GM15510 (cell line): Measurements from ENCODE around the gene JCHAIN.
A peak's percentile ranks its signal among the peaks of the same experiment; 100 is the strongest.

ENCODE experiments used
- POLR2A ChIP-seq: IDR thresholded peaks from 3 replicates; pipeline ENCODE4 v1.6.1; 2011; ENCODE audit warnings: borderline replicate concordance; ENCODE audit not compliant: insufficient read length; ENCODE audit errors: extremely low read depth

The JCHAIN gene

DNA sequence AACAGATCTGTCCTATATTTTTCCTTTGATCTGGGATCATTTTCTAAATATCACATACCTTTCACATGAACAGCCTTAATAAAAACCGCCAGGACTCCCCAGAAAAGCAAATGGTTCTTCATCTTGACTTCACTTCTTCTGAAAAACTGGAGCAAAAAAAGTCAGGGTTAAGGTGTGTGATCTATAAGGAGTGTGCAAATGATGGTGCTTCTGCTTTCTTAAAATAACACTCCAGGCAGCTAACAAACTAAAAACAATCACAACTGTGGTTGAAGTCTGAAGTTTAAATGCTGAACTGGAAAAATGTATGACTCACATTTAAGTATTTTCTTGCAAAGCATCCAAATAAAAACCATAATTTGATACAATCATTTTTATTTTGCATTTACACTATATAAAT is at the start of gene JCHAIN:
Gene JCHAIN (minus strand): TSS at position 140 of the 400 bp plus-strand sequence. CDS start 18 bp downstream, at position 122.
- peak; percentile 31 for TF ChIP-seq POLR2A

DNA sequence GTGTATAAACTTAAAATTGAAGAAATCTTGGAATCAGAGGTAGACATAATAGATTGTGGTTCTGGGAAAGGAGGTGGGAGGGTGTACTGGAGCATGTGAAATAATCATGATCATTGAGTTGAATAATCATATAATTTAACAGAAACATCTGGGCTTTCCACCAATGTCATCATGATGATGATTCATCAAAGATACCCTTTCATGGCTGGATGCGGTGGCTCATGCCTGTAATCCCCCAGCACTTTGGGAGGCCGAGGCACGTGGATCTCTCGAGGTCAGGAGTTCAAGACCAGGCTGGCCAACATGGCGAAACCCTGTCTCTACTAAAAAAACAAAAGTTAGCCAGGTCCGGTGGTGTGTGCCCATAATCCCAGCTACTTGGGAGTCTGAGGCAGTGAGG is 48.8 kb upstream of the JCHAIN start:
- no peak for TF ChIP-seq POLR2A

DNA sequence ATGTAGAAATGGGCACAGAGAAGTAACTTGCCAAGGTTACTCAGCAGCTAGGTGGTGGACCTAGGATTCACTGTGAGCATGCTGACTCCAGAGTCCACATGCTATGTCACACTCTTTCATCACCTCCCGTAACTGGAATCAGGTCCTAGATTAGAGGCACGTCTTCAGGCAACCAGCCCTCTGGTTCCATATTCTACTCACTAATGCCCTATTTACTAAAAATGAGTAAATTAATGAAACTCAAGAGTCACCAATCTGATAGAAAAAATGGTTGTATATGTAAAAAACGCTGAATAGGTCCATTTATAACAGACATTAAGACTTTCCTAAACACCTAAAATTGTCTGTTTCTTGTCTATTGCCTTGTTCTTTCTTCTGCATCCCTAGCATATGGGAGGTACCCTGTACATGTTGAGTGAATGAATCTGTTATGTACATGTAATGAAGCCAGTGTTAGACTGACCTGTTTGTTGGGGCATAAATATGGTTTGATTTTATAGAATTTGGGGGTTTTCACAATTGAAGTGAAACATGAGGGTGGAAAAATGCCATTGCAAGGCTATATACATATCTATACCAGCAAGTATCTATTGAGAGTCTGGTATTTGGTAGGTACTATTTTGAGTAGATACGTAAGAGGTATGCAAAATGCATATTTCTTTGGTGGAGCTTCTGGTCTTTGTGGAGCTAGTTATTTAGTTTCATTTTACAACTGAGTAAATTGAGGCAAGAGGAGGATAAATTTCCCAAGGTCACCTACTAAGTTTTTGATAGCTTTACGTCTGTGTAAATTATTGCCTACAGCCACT is 48.0 kb upstream of the JCHAIN start:
- no peak for TF ChIP-seq POLR2A

DNA sequence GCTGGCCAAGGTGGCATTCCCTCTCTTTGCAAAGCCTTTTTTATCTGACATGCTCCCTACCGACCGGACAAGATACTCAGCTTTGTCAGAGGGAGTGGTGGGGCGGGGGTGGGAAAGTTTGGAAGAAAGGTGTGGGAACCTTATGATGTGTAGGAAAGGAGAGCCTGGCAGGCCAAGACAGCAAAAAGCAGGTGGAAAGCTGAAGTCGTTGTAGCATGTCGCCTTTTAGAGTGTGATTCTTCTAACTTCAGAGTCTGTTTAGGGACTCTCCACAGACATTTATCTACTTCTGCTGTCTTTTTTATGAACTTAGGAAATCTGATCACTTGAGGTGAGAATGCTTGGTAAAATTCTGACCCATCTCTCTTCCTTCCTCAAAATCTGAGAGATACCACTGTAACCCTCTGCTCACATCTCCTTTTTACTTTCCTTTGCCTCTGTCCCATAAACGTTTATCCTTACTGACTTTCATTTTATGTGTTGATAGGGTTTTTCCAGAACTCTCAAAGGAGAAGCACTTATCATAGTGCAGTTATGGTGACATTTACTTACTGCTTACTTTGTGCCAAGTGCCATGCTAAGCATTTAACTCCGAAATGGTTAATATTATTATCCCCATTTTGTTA is 47.3 kb upstream of the JCHAIN start:
- no peak for TF ChIP-seq POLR2A

DNA sequence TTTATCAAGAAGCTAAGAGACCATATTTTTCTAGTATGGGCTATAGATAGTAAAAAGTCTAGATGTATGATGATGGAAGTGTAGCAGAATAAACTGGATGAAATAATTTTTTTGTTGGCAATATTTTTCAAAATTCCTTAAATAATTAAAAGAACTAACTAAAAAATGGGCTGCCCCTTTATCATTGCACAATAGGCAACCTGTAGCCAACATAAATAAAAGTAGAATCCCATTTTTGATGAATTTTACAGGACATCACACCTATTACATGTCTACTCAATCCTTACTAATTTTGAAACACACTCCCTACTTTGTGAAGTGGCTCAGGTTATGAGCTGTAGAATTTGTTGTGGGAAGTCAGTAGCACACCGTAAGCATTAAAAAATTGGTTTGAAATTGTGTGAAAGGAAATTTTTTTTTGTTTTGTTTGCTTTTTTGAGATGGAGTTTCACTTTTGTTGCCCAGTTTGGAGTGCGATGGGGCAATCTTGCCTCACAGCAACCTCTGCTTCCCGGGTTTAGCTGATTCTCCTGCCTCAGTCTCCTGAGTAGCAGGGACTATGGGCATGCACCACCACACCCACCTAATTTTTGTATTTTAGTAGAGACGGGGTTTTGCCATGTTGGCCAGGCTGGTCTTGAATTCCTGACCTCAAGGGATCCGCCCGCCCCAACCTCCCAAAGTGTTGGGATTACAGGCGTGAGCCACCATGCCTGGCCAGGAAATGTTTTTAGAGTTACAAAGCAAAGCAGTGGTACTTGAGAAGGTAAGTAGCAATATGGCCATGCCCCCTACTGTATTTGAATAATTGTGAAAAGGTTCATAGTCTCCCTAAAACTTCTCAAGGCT is 46.5 kb upstream of the JCHAIN start:
- no peak for TF ChIP-seq POLR2A

DNA sequence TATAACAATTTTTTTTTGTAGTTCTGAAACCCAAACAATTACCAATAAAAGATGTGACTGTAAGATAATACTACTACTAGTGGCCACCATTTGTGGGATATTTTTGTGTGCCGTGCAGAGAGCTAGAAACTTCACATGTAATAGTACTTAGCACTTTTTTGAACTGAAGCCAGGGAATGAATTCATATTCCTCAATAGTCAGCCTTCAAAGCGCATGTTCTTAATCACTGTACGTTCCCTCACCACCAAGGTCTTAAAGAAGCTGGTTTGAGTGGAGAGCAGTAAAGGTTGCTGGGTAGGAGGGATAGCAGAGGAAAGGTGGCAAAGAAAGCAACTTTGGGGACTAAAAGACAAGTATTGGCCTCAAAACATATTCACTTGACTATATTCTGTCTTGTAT is 45.8 kb upstream of the JCHAIN start:
- no peak for TF ChIP-seq POLR2A

DNA sequence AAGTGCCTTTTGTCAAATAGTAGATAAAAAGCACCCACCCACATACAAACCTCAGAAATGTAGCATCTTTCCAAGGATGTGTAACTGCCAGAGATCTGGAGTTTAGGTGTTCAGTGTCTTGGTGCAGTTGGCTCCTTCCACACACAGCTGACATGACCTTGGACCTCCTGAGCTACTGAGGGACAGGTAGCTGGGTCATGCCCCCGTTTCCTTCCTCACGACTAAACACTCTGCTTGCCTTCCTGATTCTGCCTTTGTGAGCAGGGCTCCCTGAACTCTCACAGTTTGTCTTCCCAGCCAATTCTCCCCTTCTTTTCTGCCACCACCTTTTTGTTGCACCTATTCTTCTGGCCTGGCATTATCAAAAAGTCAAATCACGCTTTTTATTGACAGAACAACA is 45.3 kb upstream of the JCHAIN start:
- no peak for TF ChIP-seq POLR2A

DNA sequence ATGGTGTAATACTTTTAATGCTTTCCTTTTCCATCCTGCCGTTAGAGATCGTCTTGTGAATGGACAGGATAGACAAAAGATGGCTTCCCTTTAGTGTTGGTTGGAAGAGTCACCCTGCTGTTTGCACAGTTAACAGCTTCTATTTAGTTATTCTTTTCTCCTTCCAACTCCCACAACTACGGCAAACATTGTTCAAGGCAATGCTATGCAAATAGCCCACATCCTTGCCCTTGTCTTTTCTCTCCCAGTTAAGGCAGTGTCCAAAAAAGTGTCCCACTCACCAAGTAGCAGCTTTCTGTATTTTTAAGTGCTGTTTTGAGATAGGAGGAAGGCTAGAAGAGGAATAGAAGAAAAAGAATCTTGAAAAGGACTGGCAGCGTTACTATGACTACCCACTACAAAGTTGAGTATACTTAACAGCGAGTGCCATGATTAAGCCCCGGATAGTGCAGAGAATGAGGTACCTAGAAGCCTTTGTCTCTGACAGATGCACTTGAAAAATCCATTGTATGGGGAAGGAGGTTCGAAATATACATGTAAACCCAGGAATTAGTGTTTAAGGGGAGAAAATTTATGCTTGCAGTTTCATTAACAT is 43.4 kb upstream of the JCHAIN start:
- no peak for TF ChIP-seq POLR2A

DNA sequence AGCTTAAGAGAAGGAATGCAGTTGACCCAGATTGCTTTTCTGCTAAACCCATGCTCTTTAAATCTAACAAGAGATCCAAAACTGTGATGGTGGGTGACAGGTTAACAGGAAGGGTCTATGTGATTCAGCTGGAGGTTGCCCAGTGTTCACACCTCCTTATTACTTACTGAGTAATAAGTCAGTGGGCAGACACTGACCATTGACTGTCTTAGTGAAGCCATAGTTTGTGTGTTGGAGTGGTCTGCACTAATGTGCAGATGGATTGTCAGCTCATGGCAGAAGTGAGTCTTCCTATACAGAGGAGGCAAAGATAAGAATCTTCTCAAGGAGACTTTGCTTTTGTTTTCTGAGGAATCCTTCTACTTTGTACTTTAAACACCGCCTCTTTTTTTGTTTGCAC is 40.2 kb upstream of the JCHAIN start:
- TF ChIP-seq POLR2A, result no peak

DNA sequence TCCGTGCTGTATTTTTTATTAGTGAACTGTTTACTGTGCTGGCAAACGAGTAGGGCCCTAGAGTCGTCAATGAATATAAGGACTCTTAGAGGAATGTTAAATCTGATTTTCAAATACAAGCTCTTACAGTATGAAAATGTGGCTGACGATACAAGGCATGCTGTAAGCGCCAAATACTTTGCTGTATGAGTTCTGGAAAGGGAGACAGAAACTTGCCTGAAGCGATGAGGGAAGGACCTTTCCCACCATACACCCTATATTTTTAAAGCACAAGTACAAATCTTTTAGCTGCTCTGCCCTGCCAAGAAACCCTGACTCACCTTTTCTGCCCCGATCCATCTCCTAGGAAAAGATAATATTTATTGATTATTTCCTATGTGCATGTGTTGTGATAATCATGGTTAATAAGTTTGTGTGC is 39.7 kb upstream of the JCHAIN start:
- no peak for TF ChIP-seq POLR2A

DNA sequence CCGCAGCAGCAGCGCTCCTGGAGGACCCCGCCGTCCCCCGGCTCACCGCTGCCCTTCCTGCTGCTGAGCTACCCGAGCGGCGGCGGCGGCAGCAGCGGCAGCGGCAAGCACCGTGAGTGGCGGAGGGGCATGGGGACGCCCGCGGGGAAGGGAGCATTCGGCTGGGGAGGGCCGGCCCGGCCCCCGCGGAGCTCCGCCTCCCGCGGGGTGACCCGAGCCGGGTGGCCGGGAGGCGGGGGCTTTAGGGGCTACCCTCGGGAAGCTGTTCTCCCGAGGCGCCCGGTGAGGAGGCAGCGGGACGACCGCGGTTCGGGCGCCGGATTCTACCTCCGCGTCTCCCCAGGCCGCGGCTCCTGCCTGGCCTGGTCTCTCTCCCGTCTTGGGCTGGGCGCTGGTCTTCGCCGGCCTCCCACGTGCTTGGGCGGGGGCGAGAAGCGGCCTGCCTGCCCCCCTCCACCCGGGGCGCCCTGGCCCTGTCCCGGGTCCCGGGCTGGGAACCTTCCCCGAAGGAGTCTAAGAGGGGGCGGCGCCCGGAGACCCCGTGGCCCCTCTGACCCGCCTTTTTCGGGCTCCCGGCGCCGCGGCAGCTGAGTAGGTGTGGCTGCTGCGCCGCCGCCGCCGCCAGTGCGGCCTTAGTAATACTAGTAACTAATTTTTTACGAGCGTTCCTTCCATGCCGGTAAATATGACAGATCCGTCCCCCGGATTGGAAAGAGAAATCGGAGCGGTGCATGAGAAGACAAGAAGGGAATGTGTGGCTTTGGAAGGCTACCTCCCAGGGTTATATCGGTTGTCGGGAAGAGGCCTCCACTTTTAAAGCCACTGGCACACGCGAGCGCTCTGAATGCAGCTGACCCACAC is 39.1 kb upstream of the JCHAIN start:
- peak; percentile 43 for TF ChIP-seq POLR2A

DNA sequence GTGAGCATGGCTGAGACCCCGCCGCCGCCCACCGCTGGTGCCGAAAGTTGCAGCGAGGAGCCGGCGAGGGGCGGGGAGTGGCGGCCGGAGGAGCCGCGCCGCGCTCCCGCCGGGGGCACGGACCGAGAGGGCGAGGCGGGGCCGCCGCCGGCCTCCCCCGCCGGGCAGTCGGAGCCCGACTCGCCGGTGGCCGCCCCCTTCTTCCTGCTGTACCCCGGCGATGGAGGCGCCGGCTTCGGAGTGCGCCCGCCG is 38.5 kb upstream of the JCHAIN start:
- TF ChIP-seq POLR2A, result no peak

DNA sequence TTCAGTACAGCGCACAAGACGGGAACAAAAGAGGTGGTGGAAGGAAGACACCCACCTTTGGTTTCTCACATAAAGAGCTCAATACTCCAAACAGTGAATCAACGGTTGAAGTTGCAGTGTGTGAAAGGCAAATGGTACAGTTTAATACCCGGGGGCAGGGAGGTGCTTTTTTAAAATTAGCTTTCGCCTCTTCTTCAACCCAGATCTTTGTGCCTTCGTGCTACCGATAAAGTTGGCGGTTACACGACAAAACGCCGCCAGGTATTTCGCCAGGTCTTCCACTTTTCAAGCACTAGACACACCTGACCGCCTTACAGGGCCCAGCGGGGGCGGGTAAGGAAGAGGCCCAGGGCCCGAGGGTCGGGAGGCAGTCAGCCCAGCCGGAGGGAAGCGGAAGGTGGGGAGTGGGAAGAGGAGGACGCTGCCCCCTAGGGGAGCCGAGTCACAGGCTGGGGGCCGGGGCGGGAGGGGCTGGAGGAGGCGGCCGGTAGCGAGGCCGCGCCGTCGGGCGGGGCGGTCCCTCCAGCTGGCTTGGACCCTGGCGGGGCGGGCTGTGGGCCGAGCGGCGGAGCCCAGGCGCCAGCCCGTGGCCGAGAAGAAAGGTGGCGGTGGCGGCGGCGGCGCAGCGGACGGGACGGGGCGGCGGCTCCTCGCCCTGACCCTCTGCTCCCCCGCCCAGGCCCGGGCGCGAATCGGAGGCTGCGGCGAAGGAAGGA is 38.1 kb upstream of the JCHAIN start:
- no peak for TF ChIP-seq POLR2A
